ENCODE measurements around the gene CD79A.
"Not testable (repeated sequence)": the region's sequence is repeated elsewhere in the genome, so short reads cannot be mapped to it uniquely, and the experiment has no call there.

GRCh38 chr19:41875973-41876372 lies 1.1 kb upstream of the CD79A start:
- not testable (repeated sequence) for TF ChIP-seq EP300, POLR2A, POLR2AphosphoS5 (IDR thresholded peaks at IDR 0.05)
